ENCODE measurements around the gene GNA14. TPM values are rescaled to one million over a fixed set of nuclear protein-coding genes. Genes with fewer than 3 reads are reported as not detected.
"Not testable (repeated sequence)": the region's sequence is repeated elsewhere in the genome, so short reads cannot be mapped to it uniquely, and the experiment has no call there.

Gene GNA14
- under 1 TPM; 0.11 to 0.54 TPM for total RNA-seq

- ChIA-PET POLR2A (no interaction called here), CTCF (interaction anchor here (1.0 to 1.8 kb wide), 2 partner anchors 12 to 192 kb away, joined by 3 to 4 read pairs; no protein-coding TSS in a partner anchor)
- DNase-seq (peak; percentile 46), ATAC-seq (peak; percentile 23)
- H3K27ac Mint-ChIP-seq: no peak within 1 kb of the TSS
- no peaks in the 10 kb centered on the region for H3K9me3 Mint-ChIP-seq (ENCODE audit: low read depth)
- peaks cover 38% of the 10 kb centered on the region for H3K27me3 Mint-ChIP-seq
- peaks cover 11% of the 10 kb centered on the region for H3K4me1 Mint-ChIP-seq
- peak within 1 kb of the TSS; percentile 65 for H3K4me3 Mint-ChIP-seq
- no peaks in the 10 kb centered on the region for H3K36me3 Mint-ChIP-seq (ENCODE audit: low read depth)
- intact Hi-C loops (cut with DNase I, micrococcal nuclease): loop anchor here in 1 of 2 experiments (5.0 kb wide), 4 partner anchors 104 to 389 kb away; no protein-coding TSS in a partner anchor
Observed at GRCh38 chr9:77648234-77649108, at the start of gene GNA14. Gene GNA14 (minus strand): TSS chr9:77648322. CDS start chr9:77647793, 529 bp downstream.

- peaks cover 14% of the 10 kb centered on the region for H3K27me3 Mint-ChIP-seq
- ChIA-PET POLR2A (no interaction called here), CTCF (no interaction called here)
- ATAC-seq: no peak
- H3K4me1 Mint-ChIP-seq: no peaks in the 10 kb centered on the region
- no peak overlapping the region for H3K27ac Mint-ChIP-seq
- H3K4me3 Mint-ChIP-seq: no peak overlapping the region
- intact Hi-C loops (cut with DNase I, micrococcal nuclease): no loop called here
- no peak for DNase-seq
- peaks cover 9% of the 10 kb centered on the region for H3K9me3 Mint-ChIP-seq (ENCODE audit: low read depth)
- no peaks in the 10 kb centered on the region for H3K36me3 Mint-ChIP-seq (ENCODE audit: low read depth)
Observed at GRCh38 chr9:77697238-77697984, 49.3 kb upstream of the GNA14 start.

- H3K27ac Mint-ChIP-seq: peak overlapping the region; percentile 12
- DNase-seq; ATAC-seq; H3K27me3 Mint-ChIP-seq; H3K4me3 Mint-ChIP-seq; H3K4me1 Mint-ChIP-seq; H3K36me3 Mint-ChIP-seq (ENCODE audit: low read depth); POLR2A ChIA-PET; intact Hi-C loops (cut with DNase I, micrococcal nuclease); H3K9me3 Mint-ChIP-seq (ENCODE audit: low read depth): not testable (repeated sequence)
- CTCF ChIA-PET: interaction anchor here (0.6 kb wide), 1 partner anchor 11 kb away, joined by 3 read pairs; no protein-coding TSS in a partner anchor
Observed at GRCh38 chr9:77690723-77691122, 42.6 kb upstream of the GNA14 start.

GRCh38 chr9:77690119-77690518 lies 42.0 kb upstream of the GNA14 start:
- H3K36me3 Mint-ChIP-seq (ENCODE audit: low read depth); H3K4me3 Mint-ChIP-seq; ATAC-seq; DNase-seq; H3K9me3 Mint-ChIP-seq (ENCODE audit: low read depth); H3K4me1 Mint-ChIP-seq; H3K27me3 Mint-ChIP-seq; H3K27ac Mint-ChIP-seq; POLR2A ChIA-PET; intact Hi-C loops (cut with DNase I, micrococcal nuclease): not testable (repeated sequence)
- CTCF ChIA-PET: interaction anchor here (0.6 kb wide), 1 partner anchor 10 kb away, joined by 3 read pairs; no protein-coding TSS in a partner anchor

DNA sequence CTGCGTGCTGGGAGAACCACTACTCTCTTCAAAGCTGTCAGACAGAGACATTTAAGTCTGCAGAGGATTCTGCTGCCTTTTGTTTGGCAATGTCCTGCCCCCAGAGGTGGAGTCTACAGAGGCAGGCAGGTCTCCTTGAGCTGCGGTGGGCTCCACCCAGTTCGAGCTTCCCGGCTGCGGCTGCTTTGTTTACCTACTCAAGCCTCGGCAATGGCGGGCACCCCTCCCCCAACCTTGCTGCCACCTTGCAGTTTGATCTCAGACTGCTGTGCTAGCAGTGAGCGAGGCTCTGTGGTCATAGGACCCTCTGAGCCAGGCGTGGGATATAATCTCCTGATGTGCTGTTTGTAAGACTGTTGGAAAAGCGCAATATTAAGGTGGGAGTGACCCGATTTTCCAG lies 39.6 kb upstream of the GNA14 start:
- H3K36me3 Mint-ChIP-seq (ENCODE audit: low read depth); H3K27ac Mint-ChIP-seq; H3K27me3 Mint-ChIP-seq; POLR2A ChIA-PET; intact Hi-C loops (cut with DNase I, micrococcal nuclease); H3K4me1 Mint-ChIP-seq; H3K9me3 Mint-ChIP-seq (ENCODE audit: low read depth); ATAC-seq; H3K4me3 Mint-ChIP-seq; CTCF ChIA-PET; DNase-seq: not testable (repeated sequence)

GRCh38 chr9:77680581-77680980 lies 32.5 kb upstream of the GNA14 start:
- H3K4me3 Mint-ChIP-seq: no peak overlapping the region
- no peaks in the 10 kb centered on the region for H3K4me1 Mint-ChIP-seq
- H3K27me3 Mint-ChIP-seq: no peaks in the 10 kb centered on the region
- intact Hi-C loops (cut with DNase I, micrococcal nuclease): no loop called here
- H3K36me3 Mint-ChIP-seq (ENCODE audit: low read depth): no peaks in the 10 kb centered on the region
- CTCF ChIA-PET: no interaction called here
- ATAC-seq (no peak), DNase-seq (no peak)
- POLR2A ChIA-PET: no interaction called here
- no peak overlapping the region for H3K27ac Mint-ChIP-seq
- H3K9me3 Mint-ChIP-seq (ENCODE audit: low read depth): peaks cover 4% of the 10 kb centered on the region

DNA sequence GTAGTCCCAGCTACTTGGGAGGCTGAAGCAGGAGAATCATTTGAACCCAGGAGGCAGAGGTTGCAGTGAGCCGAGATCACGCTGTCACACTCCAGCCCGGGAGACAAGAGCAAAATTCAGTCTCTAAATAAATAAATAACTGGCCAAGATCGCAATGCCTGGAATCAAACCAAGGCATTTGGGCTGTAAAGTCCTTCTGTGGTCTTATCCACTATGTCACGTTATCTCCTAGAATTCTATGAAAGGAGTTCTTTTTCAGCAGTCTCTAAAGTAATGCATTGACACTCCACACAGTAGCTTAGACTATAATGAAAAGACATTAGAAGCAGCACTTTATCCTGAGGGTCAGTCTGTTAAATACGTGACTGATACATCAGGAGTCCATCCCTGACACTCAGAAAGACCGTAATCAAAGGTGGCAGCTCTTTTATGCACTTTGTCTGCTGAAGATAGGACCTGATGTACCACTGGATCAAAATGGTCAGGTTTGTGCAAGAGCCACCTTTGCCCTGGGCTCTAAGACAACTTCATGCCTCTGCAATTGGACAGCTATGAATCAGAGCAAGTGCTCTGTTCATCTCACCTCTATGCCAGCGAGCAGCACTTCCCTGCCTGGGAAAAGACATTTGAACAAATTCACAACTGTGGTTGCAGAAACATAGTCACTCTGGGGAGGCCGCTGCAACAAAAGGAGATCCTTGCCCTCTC lies 31.7 kb upstream of the GNA14 start:
- intact Hi-C loops (cut with DNase I, micrococcal nuclease): no loop called here
- DNase-seq (no peak), ATAC-seq (no peak)
- H3K27ac Mint-ChIP-seq: no peak overlapping the region
- ChIA-PET POLR2A (interaction anchor here (0.6 kb wide), 1 partner anchor 72 kb away, joined by 5 read pairs; no protein-coding TSS in a partner anchor), CTCF (interaction anchor here (0.8 kb wide), 1 partner anchor 11 kb away, joined by 3 read pairs; no protein-coding TSS in a partner anchor)
- H3K4me3 Mint-ChIP-seq: no peak overlapping the region
- H3K9me3 Mint-ChIP-seq (ENCODE audit: low read depth): peaks cover 4% of the 10 kb centered on the region
- H3K27me3 Mint-ChIP-seq: no peaks in the 10 kb centered on the region
- H3K4me1 Mint-ChIP-seq: no peaks in the 10 kb centered on the region
- no peaks in the 10 kb centered on the region for H3K36me3 Mint-ChIP-seq (ENCODE audit: low read depth)

- CTCF ChIA-PET: no interaction called here
- ATAC-seq (no peak), DNase-seq (no peak)
- intact Hi-C loops (cut with DNase I, micrococcal nuclease): no loop called here
- Mint-ChIP-seq H3K27ac (no peak overlapping the region), H3K9me3 (ENCODE audit: low read depth) (peaks cover 4% of the 10 kb centered on the region), H3K36me3 (ENCODE audit: low read depth) (no peaks in the 10 kb centered on the region), H3K4me1 (no peaks in the 10 kb centered on the region), H3K27me3 (no peaks in the 10 kb centered on the region), H3K4me3 (no peak overlapping the region)
- POLR2A ChIA-PET: interaction anchor here (0.6 kb wide), 1 partner anchor 72 kb away, joined by 5 read pairs; no protein-coding TSS in a partner anchor
Observed at GRCh38 chr9:77679088-77679487, 31.0 kb upstream of the GNA14 start.

- H3K4me3 Mint-ChIP-seq: no peak overlapping the region
- DNase-seq: no peak
- H3K36me3 Mint-ChIP-seq (ENCODE audit: low read depth): no peaks in the 10 kb centered on the region
- CTCF ChIA-PET: interaction anchor here (0.7 kb wide), 1 partner anchor 357 kb away, joined by 3 read pairs; no protein-coding TSS in a partner anchor
- ATAC-seq: no peak
- no peaks in the 10 kb centered on the region for H3K4me1 Mint-ChIP-seq
- no peaks in the 10 kb centered on the region for H3K27me3 Mint-ChIP-seq
- no peak overlapping the region for H3K27ac Mint-ChIP-seq
- POLR2A ChIA-PET: no interaction called here
- H3K9me3 Mint-ChIP-seq (ENCODE audit: low read depth): no peaks in the 10 kb centered on the region
- intact Hi-C loops (cut with DNase I, micrococcal nuclease): no loop called here
Observed at GRCh38 chr9:77677957-77678535, 29.9 kb upstream of the GNA14 start.

DNA sequence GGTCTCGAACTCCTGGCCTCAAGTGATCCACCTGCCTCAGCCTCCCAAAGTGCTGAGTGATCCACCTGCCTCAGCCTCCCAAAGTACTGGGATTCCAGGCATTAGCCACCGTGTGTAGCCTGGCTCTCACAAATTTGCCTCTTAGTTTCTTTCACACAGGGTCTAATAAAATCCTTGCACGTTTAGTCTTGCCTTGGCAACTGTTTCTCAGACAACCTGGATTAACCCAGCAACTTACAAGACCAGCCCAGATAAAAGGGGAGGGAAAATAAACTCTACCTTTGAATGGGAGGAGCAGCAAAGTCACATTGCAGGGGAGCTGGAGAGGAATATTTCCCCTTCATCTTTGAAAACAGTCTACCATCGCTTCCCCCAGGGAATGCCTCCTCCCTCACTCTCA lies 29.3 kb upstream of the GNA14 start:
- Mint-ChIP-seq H3K9me3 (ENCODE audit: low read depth) (no peaks in the 10 kb centered on the region), H3K4me1 (no peaks in the 10 kb centered on the region), H3K27ac (no peak overlapping the region), H3K36me3 (ENCODE audit: low read depth) (no peaks in the 10 kb centered on the region), H3K4me3 (no peak overlapping the region), H3K27me3 (no peaks in the 10 kb centered on the region)
- intact Hi-C loops (cut with DNase I, micrococcal nuclease): no loop called here
- ChIA-PET CTCF (interaction anchor here (0.7 kb wide), 2 partner anchors 18 to 358 kb away, joined by 3 read pairs; no protein-coding TSS in a partner anchor), POLR2A (no interaction called here)
- ATAC-seq (no peak), DNase-seq (no peak)
